Smooth muscle cell of the coronary artery (primary cell): ENCODE data around the gene MEGF11. TPM values are rescaled to one million over a fixed set of nuclear protein-coding genes. Genes with fewer than 3 reads are reported as not detected.

Experiments used
- total RNA-seq: library from RNA; depleted of rRNA; stranded (reverse); fragments of >200 nt; gene quantifications from 2 replicates; pipeline ENCODE4 v1.2.3, GENCODE V29; 2014; ENCODE audit warnings: low replicate concordance

The MEGF11 gene
- total RNA-seq: not detected in 2 replicates

DNA sequence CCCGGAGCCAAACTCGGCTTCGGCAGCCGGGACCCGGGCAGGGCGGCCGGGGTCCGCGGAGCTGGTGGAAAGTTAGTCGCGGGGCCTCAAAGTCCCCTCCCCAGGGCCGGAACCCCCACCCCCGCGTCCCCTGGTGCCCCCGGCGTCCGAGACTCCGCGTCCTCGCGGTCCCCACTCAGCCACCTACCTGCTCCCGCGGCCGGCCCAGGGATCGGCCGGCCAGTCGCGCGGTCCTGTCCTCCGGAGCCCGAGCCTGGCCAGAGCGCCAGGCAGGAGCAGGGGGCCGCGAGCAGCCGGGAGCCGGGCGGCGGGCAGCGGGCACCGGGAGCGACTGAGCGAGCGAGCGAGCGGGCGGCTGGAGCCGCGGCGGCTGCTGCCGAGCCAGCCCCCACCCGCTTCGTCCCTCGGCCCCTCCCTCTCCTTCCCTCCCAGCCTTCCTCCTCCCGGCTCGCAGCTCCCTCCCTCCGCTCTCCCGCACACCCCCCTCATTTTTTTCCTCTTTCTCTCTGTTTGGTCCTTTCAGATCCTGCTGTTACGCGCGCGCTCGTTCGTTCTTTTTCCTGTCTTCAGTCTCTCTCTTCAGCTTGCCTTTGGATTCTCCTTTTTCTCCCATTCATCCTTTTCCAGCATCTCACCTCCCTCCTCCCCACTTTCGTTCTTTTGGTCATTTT, at the start of gene MEGF11:
MEGF11 (minus strand) TSS at position 333 of the 671 bp plus-strand sequence. CDS start 125,347 bp downstream, outside the sequence.

DNA sequence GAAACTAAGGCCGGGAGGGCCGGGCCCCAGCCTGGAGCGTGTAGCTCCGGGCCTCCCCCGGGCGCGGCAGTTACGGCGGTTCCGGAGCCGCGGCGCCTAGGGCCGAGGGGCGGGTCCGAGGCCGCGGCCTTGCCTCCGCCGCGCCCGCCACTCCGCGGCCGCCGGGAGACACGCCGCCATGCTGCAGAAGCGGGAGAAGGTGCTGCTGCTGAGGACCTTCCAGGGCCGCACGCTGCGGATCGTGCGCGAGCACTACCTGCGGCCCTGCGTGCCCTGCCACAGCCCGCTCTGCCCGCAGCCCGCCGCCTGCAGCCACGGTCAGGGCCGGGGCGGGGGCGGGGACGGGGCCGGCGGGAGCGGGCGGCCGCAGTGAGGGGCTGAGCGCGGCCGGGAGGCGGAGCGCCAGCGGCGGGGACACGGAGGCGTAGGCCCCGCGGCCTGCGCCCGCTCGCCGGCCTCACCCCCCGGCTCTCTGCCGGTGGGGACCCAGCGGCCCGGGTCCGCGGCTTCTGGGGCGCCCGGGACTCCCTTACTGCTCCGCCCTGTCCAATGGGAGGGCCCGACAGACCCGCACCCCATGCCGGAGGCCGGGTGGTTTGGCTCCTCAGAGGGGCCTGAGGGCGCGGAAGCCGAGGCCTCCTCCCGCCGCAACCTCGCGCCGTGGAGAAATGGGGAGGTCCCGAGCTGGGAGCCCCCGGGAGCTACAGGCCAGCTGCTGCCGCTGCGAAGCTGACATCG, 40.0 kb upstream of the MEGF11 start, which contains the start of gene DIS3L:
DIS3L (plus strand) TSS at position 150 of the 738 bp plus-strand sequence; CDS start at position 179, 29 bp downstream.

DNA sequence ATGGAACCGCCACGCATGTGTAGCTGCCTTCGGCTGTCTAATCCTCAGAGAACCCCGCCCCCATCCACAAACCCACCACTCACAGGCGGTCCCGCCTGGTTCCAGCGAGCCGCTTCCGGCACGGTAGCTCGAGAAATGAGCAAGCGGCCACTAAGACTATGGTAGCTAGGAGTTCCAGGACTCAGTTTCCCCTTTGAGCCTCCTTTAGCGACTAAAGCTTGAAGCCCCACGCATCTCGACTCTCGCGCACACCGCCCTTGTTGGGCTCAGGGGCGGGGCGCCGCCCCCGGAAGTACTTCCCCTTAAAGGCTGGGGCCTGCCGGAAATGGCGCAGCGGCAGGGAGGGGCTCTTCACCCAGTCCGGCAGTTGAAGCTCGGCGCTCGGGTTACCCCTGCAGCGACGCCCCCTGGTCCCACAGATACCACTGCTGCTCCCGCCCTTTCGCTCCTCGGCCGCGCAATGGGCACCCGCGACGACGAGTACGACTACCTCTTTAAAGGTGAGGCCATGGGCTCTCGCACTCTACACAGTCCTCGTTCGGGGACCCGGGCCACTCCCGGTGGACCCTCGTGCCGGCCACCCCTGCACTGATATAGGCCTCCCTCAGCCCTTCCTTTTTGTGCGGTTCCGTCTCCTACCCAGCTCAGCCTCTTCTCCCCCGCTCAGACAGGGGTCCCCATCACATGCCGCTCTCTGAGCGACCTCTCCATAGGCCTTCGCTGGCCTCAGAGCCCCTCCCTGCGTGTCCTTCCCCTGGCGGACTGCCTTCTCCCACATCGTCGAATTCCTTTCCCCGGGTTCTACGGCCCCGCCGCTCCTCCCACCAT, 384.2 kb downstream of the MEGF11 start, which contains the start of gene RAB11A:
RAB11A (plus strand) TSS at position 366 of the 828 bp plus-strand sequence; CDS start at position 461, 95 bp downstream.

Other genes starting within 250 kb of the MEGF11 start
- gene DIS3L, start 39.8 kb upstream of the MEGF11 start, total RNA-seq: 13.6 and 51.2 TPM in 2 replicates
- 7.0 and 9.3 TPM in 2 replicates for gene TIPIN, start 102.9 kb upstream of the MEGF11 start, total RNA-seq
- 16.8 and 37.7 TPM in 2 replicates for gene MAP2K1, start 133.2 kb upstream of the MEGF11 start, total RNA-seq
- 20.0 and 46.8 TPM in 2 replicates for gene SNAPC5, start 244.0 kb upstream of the MEGF11 start, total RNA-seq